Mucosa of rectum (tissue), 2 donors: Measurements from ENCODE around the gene IRAK1BP1.
"Not testable (repeated sequence)": the region's sequence is repeated elsewhere in the genome, so short reads cannot be mapped to it uniquely, and the experiment has no call there.

Experiments used
- H3K27ac ChIP-seq, 2 donors: one replicate each; pipeline ENCODE4 v1.7.0; 2013; ENCODE audit warnings: inconsistent platforms in 2 of 2, low read depth in 2 of 2, low read length in 2 of 2
- H3K27me3 ChIP-seq, 2 donors: one replicate each; pipeline ENCODE4 v1.7.0; 2013; ENCODE audit warnings: low read length in 2 of 2; ENCODE audit not compliant: control insufficient read depth in 2 of 2, insufficient read depth in 2 of 2
- H3K36me3 ChIP-seq, 2 donors: one replicate each; pipeline ENCODE4 v1.7.0; 2013; ENCODE audit warnings: low read length in 2 of 2; ENCODE audit not compliant: control insufficient read depth in 2 of 2, insufficient read depth in 2 of 2
- H3K4me1 ChIP-seq, 2 donors: one replicate each; pipeline ENCODE4 v1.7.0; 2013; ENCODE audit warnings: low read length in 2 of 2, mild to moderate bottlenecking in 1 of 2; ENCODE audit not compliant: control insufficient read depth in 2 of 2, insufficient read depth in 2 of 2
- H3K4me3 ChIP-seq, 2 donors: one replicate each; pipeline ENCODE4 v1.7.0; 2013; ENCODE audit warnings: low read length in 2 of 2
- H3K9ac ChIP-seq, 2 donors: one replicate each; pipeline ENCODE4 v1.7.0; 2013; ENCODE audit warnings: low read length in 2 of 2, low read depth in 1 of 2, mild to moderate bottlenecking in 1 of 2
- H3K9me3 ChIP-seq, 2 donors: one replicate each; pipeline ENCODE4 v1.7.0; 2013; ENCODE audit warnings: low read length in 2 of 2; ENCODE audit not compliant: control insufficient read depth in 2 of 2
- donor health status: healthy.
- donor health status: Normal muscosa, but diverticular disease.

IRAK1BP1 gene

GRCh38 chr6:78917788-78918187 is 50.4 kb downstream of the IRAK1BP1 start:
- H3K9ac ChIP-seq: no peak overlapping the region
- no peaks in the 10 kb centered on the region for H3K36me3 ChIP-seq

GRCh38 chr6:78921168-78921567 is 53.8 kb downstream of the IRAK1BP1 start:
- not testable (repeated sequence) for H3K9me3 ChIP-seq, H3K4me1 ChIP-seq, H3K36me3 ChIP-seq, H3K4me3 ChIP-seq, H3K27ac ChIP-seq, H3K9ac ChIP-seq, H3K27me3 ChIP-seq

More at GRCh38 chr6:78917788-78918187, 50.4 kb downstream of the IRAK1BP1 start:
- Histone ChIP-seq H3K4me3 (no peak overlapping the region), H3K9me3 (no peaks in the 10 kb centered on the region), H3K27me3 (no peaks in the 10 kb centered on the region), H3K4me1 (no peaks in the 10 kb centered on the region), H3K27ac (no peak overlapping the region)

- Histone ChIP-seq H3K9me3 (peaks cover 0 to 2% of the 10 kb centered on the region in 2 donors), H3K9ac (no peak overlapping the region), H3K27ac (no peak overlapping the region), H3K36me3 (no peaks in the 10 kb centered on the region), H3K4me1 (no peaks in the 10 kb centered on the region), H3K4me3 (no peak overlapping the region), H3K27me3 (no peaks in the 10 kb centered on the region)
Observed at GRCh38 chr6:78925317-78925716, 58.0 kb downstream of the IRAK1BP1 start.

- H3K9ac ChIP-seq: no peak overlapping the region
- H3K4me1 ChIP-seq: no peaks in the 10 kb centered on the region
- H3K4me3 ChIP-seq: no peak overlapping the region
- no peaks in the 10 kb centered on the region for H3K27me3 ChIP-seq
- H3K27ac ChIP-seq: no peak overlapping the region
- no peaks in the 10 kb centered on the region for H3K9me3 ChIP-seq
- peaks cover 2% of the 10 kb centered on the region in 2 donors for H3K36me3 ChIP-seq
Observed at GRCh38 chr6:78935553-78935952, 68.2 kb downstream of the IRAK1BP1 start.

- H3K36me3 ChIP-seq: peaks cover 7 to 10% of the 10 kb centered on the region in 2 donors
- H3K4me1 ChIP-seq: no peaks in the 10 kb centered on the region
- no peaks in the 10 kb centered on the region for H3K27me3 ChIP-seq
- no peak overlapping the region for H3K27ac ChIP-seq
- no peak overlapping the region for H3K9ac ChIP-seq
- H3K9me3 ChIP-seq: no peaks in the 10 kb centered on the region
- no peak overlapping the region for H3K4me3 ChIP-seq
Observed at GRCh38 chr6:78936515-78936914, 69.2 kb downstream of the IRAK1BP1 start.

GRCh38 chr6:78942446-78942845 is 75.1 kb downstream of the IRAK1BP1 start:
- Histone ChIP-seq H3K9me3 (no peaks in the 10 kb centered on the region), H3K9ac (no peak overlapping the region), H3K4me3 (no peak overlapping the region), H3K27me3 (no peaks in the 10 kb centered on the region), H3K36me3 (peaks cover 49 to 58% of the 10 kb centered on the region in 2 donors), H3K27ac (no peak overlapping the region), H3K4me1 (no peaks in the 10 kb centered on the region)

- Histone ChIP-seq H3K9me3 (peaks cover 2% of the 10 kb centered on the region in 2 donors), H3K4me1 (no peaks in the 10 kb centered on the region), H3K9ac (no peak overlapping the region), H3K27ac (no peak overlapping the region), H3K4me3 (no peak overlapping the region), H3K36me3 (peaks cover 55 to 79% of the 10 kb centered on the region in 2 donors), H3K27me3 (no peaks in the 10 kb centered on the region)
Observed at GRCh38 chr6:78947529-78947928, 80.2 kb downstream of the IRAK1BP1 start.

- Histone ChIP-seq H3K27ac (no peak overlapping the region), H3K36me3 (peaks cover 53 to 82% of the 10 kb centered on the region in 2 donors), H3K27me3 (no peaks in the 10 kb centered on the region), H3K9ac (no peak overlapping the region), H3K4me3 (no peak overlapping the region), H3K4me1 (no peaks in the 10 kb centered on the region), H3K9me3 (peaks cover 2% of the 10 kb centered on the region in 2 donors)
Observed at GRCh38 chr6:78947962-78948361, 80.6 kb downstream of the IRAK1BP1 start.

- Histone ChIP-seq H3K9me3 (peaks cover 2% of the 10 kb centered on the region in 2 donors), H3K27ac (no peak overlapping the region), H3K4me1 (no peaks in the 10 kb centered on the region), H3K9ac (no peak overlapping the region), H3K4me3 (no peak overlapping the region), H3K36me3 (peaks cover 55 to 83% of the 10 kb centered on the region in 2 donors), H3K27me3 (no peaks in the 10 kb centered on the region)
Observed at GRCh38 chr6:78948785-78949184, 81.4 kb downstream of the IRAK1BP1 start.

GRCh38 chr6:78952362-78952761 is 85.0 kb downstream of the IRAK1BP1 start:
- Histone ChIP-seq H3K9me3 (peaks cover 2% of the 10 kb centered on the region in 2 donors), H3K9ac (no peak overlapping the region), H3K36me3 (peaks cover 26 to 66% of the 10 kb centered on the region in 2 donors), H3K27ac (no peak overlapping the region), H3K27me3 (no peaks in the 10 kb centered on the region), H3K4me1 (no peaks in the 10 kb centered on the region), H3K4me3 (no peak overlapping the region)
